Hepatocyte (in vitro differentiated cells): ENCODE results near the gene IGFLR1. TPM values are rescaled to one million over a fixed set of nuclear protein-coding genes. Genes with fewer than 3 reads are reported as not detected.

Source experiments
- DNase-seq: peaks from one replicate; pipeline ENCODE4 v3.0.0-alpha.2; 2016; ENCODE audit warnings: low spot score
- H2AFZ ChIP-seq: fragments of 200-600 bp; sonication (generic); 2 replicates; pipeline ENCODE4 v1.6.0; 2016; ENCODE audit warnings: antibody characterized with exemption, mild to moderate bottlenecking
- H3K27ac ChIP-seq: fragments of 200-600 bp; sonication (generic); 2 replicates; pipeline ENCODE4 v1.5.1; 2016; ENCODE audit warnings: mild to moderate bottlenecking
- H3K27me3 ChIP-seq: fragments of 200-600 bp; sonication (generic); 2 replicates; pipeline ENCODE4 v1.6.1; 2016
- H3K36me3 ChIP-seq: fragments of 200-600 bp; sonication (generic); replicated peaks from 2 replicates; pipeline ENCODE4 v1.5.1; 2016; ENCODE audit warnings: low read depth; ENCODE audit not compliant: insufficient read depth
- H3K4me1 ChIP-seq: fragments of 200-600 bp; sonication (generic); 2 replicates; pipeline ENCODE4 v1.5.1; 2016; ENCODE audit warnings: mild to moderate bottlenecking, moderate library complexity; ENCODE audit not compliant: insufficient read depth
- H3K4me2 ChIP-seq: fragments of 200-600 bp; sonication (generic); 2 replicates; pipeline ENCODE4 v1.6.0; 2016
- H3K4me3 ChIP-seq: fragments of 200-600 bp; sonication (generic); 2 replicates; pipeline ENCODE4 v1.5.1; 2016; ENCODE audit warnings: mild to moderate bottlenecking
- H3K79me2 ChIP-seq: fragments of 200-600 bp; sonication (generic); 2 replicates; pipeline ENCODE4 v1.6.0; 2017; ENCODE audit warnings: mild to moderate bottlenecking
- H3K9me2 ChIP-seq: fragments of 200-600 bp; sonication (generic); replicated peaks from 2 replicates; pipeline ENCODE4 v1.6.0; 2017; ENCODE audit warnings: mild to moderate bottlenecking; ENCODE audit not compliant: insufficient read depth
- H3K9me3 ChIP-seq: fragments of 200-600 bp; sonication (generic); 2 replicates; pipeline ENCODE4 v1.5.1; 2016; ENCODE audit warnings: low read depth, mild to moderate bottlenecking
- H4K20me1 ChIP-seq: fragments of 200-600 bp; sonication (generic); 2 replicates; pipeline ENCODE4 v1.6.0; 2016; ENCODE audit warnings: mild to moderate bottlenecking; ENCODE audit not compliant: insufficient read depth, poor library complexity, severe bottlenecking
- EZH2 ChIP-seq: fragments of 200-600 bp; sonication (generic); IDR thresholded peaks from 2 replicates; pipeline ENCODE4 v1.6.1; 2016; ENCODE audit warnings: antibody characterized with exemption, mild to moderate bottlenecking, borderline replicate concordance
- EZH2phosphoT487 ChIP-seq: fragments of 200-600 bp; sonication (generic); IDR thresholded peaks from one replicate; pipeline ENCODE4 v1.6.1; 2018; ENCODE audit warnings: antibody characterized with exemption, mild to moderate bottlenecking, low read depth, moderate library complexity; ENCODE audit not compliant: unreplicated experiment, severe bottlenecking
- WGBS: methylation state at CpG from one replicate; pipeline ENCODE4 v1.1.6; 2016; ENCODE audit warnings: low lambda C conversion rate; ENCODE audit errors: missing lambda C conversion rate; 5-methylcytosine and 5-hydroxymethylcytosine counted together
- polyA plus RNA-seq: library from polyadenylated mRNA; unstranded; fragments of >200 nt; fragmentation: Nextera tagmentation; extraction: Ambion mirVana; gene quantifications from 2 replicates; pipeline ENCODE4 v1.2.1, GENCODE V29; 2016
- total RNA-seq: library from RNA; depleted of rRNA; stranded (reverse); fragments of >200 nt; gene quantifications from 2 replicates; pipeline ENCODE4 v1.2.3, GENCODE V29; 2014
- TF ChIP-seq, protein P1 (sequence below): fragments of 200-600 bp; sonication (generic); IDR thresholded peaks from 2 replicates; pipeline ENCODE4 v1.5.1; 2016; ENCODE audit warnings: antibody characterized with exemption, mild to moderate bottlenecking; ENCODE audit not compliant: poor library complexity

IGFLR1 gene
- total and polyA plus RNA-seq, 2 experiments from 2014 or later, result 4.5 to 5.6 TPM

DNA sequence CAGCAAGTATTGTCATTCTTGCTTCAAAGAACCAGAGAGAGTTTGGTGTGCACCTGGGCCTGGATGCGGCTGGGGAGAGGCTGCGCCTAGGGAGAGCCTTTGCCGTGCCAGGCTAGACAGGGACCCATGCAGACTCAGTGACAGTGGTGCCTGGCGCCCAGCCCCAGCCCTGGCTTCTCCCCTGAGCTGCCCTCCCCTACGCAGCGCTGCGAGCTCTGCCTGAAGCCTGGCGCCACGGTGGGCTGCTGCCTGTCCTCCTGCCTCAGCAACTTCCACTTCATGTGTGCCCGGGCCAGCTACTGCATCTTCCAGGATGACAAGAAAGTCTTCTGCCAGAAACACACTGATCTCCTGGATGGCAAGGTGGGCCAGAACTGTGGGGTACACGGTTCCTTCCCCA, 12.5 kb downstream of the IGFLR1 start:
- H2AFZ ChIP-seq, result no peak overlapping the region
- H3K4me3 ChIP-seq, result no peak overlapping the region
- no peaks in the 10 kb centered on the region for H3K27me3 ChIP-seq
- H3K9me2 ChIP-seq, result no peaks in the 10 kb centered on the region
- DNase-seq, result no peak
- H3K27ac ChIP-seq, result no peak overlapping the region
- no peaks in the 10 kb centered on the region for H3K36me3 ChIP-seq
- H3K4me1 ChIP-seq, result no peaks in the 10 kb centered on the region
- no peaks in the 10 kb centered on the region for H3K9me3 ChIP-seq
- no peak overlapping the region for H3K4me2 ChIP-seq
- TF ChIP-seq, protein P1, sequence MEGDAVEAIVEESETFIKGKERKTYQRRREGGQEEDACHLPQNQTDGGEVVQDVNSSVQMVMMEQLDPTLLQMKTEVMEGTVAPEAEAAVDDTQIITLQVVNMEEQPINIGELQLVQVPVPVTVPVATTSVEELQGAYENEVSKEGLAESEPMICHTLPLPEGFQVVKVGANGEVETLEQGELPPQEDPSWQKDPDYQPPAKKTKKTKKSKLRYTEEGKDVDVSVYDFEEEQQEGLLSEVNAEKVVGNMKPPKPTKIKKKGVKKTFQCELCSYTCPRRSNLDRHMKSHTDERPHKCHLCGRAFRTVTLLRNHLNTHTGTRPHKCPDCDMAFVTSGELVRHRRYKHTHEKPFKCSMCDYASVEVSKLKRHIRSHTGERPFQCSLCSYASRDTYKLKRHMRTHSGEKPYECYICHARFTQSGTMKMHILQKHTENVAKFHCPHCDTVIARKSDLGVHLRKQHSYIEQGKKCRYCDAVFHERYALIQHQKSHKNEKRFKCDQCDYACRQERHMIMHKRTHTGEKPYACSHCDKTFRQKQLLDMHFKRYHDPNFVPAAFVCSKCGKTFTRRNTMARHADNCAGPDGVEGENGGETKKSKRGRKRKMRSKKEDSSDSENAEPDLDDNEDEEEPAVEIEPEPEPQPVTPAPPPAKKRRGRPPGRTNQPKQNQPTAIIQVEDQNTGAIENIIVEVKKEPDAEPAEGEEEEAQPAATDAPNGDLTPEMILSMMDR, result no peak
- TF ChIP-seq EZH2phosphoT487 (no peak), EZH2 (no peak)
- 87% methylated on average over 11 of the region's 11 CpGs for WGBS
- no peaks in the 10 kb centered on the region for H3K79me2 ChIP-seq
- H4K20me1 ChIP-seq, result no peaks in the 10 kb centered on the region

DNA sequence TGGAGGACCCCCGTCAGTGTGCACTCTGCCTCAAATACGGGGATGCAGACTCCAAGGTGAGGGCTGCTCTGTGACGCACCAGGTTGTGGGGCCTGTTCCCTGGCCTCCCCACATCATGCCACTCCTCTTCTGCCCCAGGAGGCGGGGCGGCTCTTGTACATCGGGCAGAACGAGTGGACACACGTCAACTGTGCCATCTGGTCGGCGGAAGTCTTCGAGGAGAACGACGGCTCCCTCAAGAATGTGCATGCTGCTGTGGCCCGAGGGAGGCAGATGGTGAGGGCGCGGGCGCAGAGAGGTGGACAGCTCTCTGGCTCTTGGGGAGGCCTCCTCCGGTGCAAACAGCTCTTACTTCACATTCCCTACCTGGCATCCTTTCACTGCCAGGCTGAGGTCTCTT, 13.2 kb downstream of the IGFLR1 start:
- no peak for DNase-seq
- no peak overlapping the region for H3K4me2 ChIP-seq
- no peaks in the 10 kb centered on the region for H3K9me3 ChIP-seq
- no peaks in the 10 kb centered on the region for H3K4me1 ChIP-seq
- H3K27me3 ChIP-seq, result no peaks in the 10 kb centered on the region
- no peaks in the 10 kb centered on the region for H4K20me1 ChIP-seq
- WGBS, result 97% methylated on average over 18 of the region's 18 CpGs
- no peak overlapping the region for H3K4me3 ChIP-seq
- TF ChIP-seq EZH2 (no peak), EZH2phosphoT487 (no peak)
- TF ChIP-seq, protein P1, result no peak
- no peaks in the 10 kb centered on the region for H3K9me2 ChIP-seq
- H3K36me3 ChIP-seq, result no peaks in the 10 kb centered on the region
- no peak overlapping the region for H3K27ac ChIP-seq
- no peaks in the 10 kb centered on the region for H3K79me2 ChIP-seq
- H2AFZ ChIP-seq, result no peak overlapping the region

DNA sequence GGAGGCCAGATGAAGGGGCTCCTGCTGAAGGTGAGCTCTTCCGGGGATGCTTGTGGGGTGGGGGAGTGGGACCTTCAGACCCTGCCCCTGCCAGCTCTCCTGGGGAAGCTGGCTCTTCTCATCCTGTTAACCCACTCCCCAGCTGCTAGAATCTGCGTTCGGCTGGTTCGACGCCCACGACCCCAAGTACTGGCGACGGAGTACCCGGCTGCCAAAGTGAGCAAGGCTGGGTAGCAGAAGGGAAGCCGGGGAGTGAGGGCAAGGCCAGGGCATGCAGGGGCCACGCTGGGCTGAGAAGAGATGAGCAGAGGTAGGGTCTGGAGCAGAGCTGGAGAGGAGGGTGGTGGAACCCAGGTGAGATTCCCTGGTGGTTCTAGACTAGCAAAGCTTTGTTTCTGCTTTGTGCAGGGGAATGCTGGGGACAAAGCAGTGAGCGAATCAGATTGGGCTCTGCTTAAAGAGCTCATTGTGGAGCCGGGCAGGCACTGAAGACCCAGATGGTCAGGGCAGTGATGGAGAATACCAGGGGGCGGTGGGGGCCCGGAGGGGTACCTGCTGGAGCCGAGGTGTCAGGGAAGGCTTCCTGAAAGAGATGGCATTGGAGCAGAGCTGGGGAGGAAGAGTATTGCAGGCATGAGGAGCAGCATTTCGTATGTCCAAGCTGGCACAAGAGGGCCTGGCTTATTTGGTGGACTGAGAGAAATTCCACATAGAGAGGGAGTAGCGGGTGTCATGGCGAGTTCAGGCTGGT, 14.1 kb downstream of the IGFLR1 start:
- no peaks in the 10 kb centered on the region for H3K27me3 ChIP-seq

More for the DNA sequence above, 14.1 kb downstream of the IGFLR1 start:
- Histone ChIP-seq H3K36me3 (no peaks in the 10 kb centered on the region), H3K4me1 (no peaks in the 10 kb centered on the region), H3K4me3 (no peak overlapping the region), H4K20me1 (no peaks in the 10 kb centered on the region), H3K9me3 (no peaks in the 10 kb centered on the region), H3K4me2 (no peak overlapping the region), H2AFZ (no peak overlapping the region), H3K9me2 (no peaks in the 10 kb centered on the region), H3K27ac (no peak overlapping the region), H3K79me2 (no peaks in the 10 kb centered on the region)
- no peak for DNase-seq
- TF ChIP-seq, protein P1, result no peak
- TF ChIP-seq EZH2phosphoT487 (no peak), EZH2 (no peak)
- 91% methylated on average over 17 of the region's 19 CpGs for WGBS
